ENCODE measurements around the gene SLC15A5. TPM values are rescaled to one million over a fixed set of nuclear protein-coding genes. Genes with fewer than 3 reads are reported as not detected.

The SLC15A5 gene
- total and polyA plus RNA-seq, 12 donors, result not detected

- Histone ChIP-seq H3K36me3 (no peaks in the 10 kb centered on the region), H3K4me1 (peaks cover 0 to 8% (median 0%) of the 10 kb centered on the region in 9 donors), H3K27ac (no peak overlapping the region), H3K4me3 (no peak overlapping the region), H3K27me3 (no peaks in the 10 kb centered on the region), H3K9me3 (peaks cover 0 to 10% (median 3%) of the 10 kb centered on the region in 11 donors)
- no peak for ATAC-seq
- intact Hi-C loops (cut with DNase I), result loop anchor here in 1 of 10 donors (10.0 kb wide), 1 partner anchor 129 kb away; no protein-coding TSS in a partner anchor
- WGBS, 2 donors, result 24 to 41% methylated on average over 2 of the region's 2 CpGs
- TF ChIP-seq CTCF (IDR thresholded peaks at IDR 0.05), result no peak
- no peak for DNase-seq
These were observed 26.5 kb upstream of the SLC15A5 start for GRCh38 chr12:16303939-16304338.

- DNase-seq, result peak; percentile 10 to 22
- H3K27ac ChIP-seq, result peak overlapping the region in 7 of 10 donors; percentile 8 to 77 (median 56)
- no peaks in the 10 kb centered on the region for H3K27me3 ChIP-seq
- no peaks in the 10 kb centered on the region for H3K4me1 ChIP-seq
- H3K9me3 ChIP-seq, result peaks cover 0 to under 1% (median 0%) of the 10 kb centered on the region in 11 donors
- TF ChIP-seq CTCF (IDR thresholded peaks at IDR 0.05), result no peak
- no peak overlapping the region for H3K4me3 ChIP-seq
- 75 to 81% methylated on average over 7 of the region's 7 CpGs for WGBS, 2 donors
- intact Hi-C loops (cut with DNase I), result loop anchor here in 1 of 10 donors (10.0 kb wide), 1 partner anchor 126 kb away; no protein-coding TSS in a partner anchor
- no peaks in the 10 kb centered on the region for H3K36me3 ChIP-seq
- ATAC-seq, result peak in 7 of 8 donors; percentile 74 to 90 (median 85)
These were observed 23.3 kb upstream of the SLC15A5 start for GRCh38 chr12:16300736-16301135.

GRCh38 chr12:16300122-16300521 lies 22.6 kb upstream of the SLC15A5 start:
- intact Hi-C loops (cut with DNase I), result loop anchor here in 1 of 10 donors (10.0 kb wide), 1 partner anchor 125 kb away; no protein-coding TSS in a partner anchor
- WGBS, 2 donors, result 25 to 26% methylated on average over 1 of the region's 1 CpG
- Histone ChIP-seq H3K4me1 (no peaks in the 10 kb centered on the region), H3K36me3 (no peaks in the 10 kb centered on the region), H3K9me3 (no peaks in the 10 kb centered on the region), H3K4me3 (no peak overlapping the region), H3K27ac (peak overlapping the region in 7 of 10 donors; percentile 8 to 77 (median 56)), H3K27me3 (no peaks in the 10 kb centered on the region)
- ATAC-seq, result peak in 4 of 8 donors; percentile 58 to 69 (median 61)
- DNase-seq, result no peak
- no peak for TF ChIP-seq CTCF (IDR thresholded peaks at IDR 0.05)

GRCh38 chr12:16299403-16299802 lies 21.9 kb upstream of the SLC15A5 start:
- H3K4me1 ChIP-seq, result no peaks in the 10 kb centered on the region
- H3K27me3 ChIP-seq, result no peaks in the 10 kb centered on the region
- no peak for DNase-seq
- peak in 1 of 8 donors; percentile 27 for ATAC-seq
- WGBS, 2 donors, result 46 to 65% methylated on average over 2 of the region's 2 CpGs
- peak overlapping the region in 4 of 10 donors; percentile 44 to 77 (median 62) for H3K27ac ChIP-seq
- H3K36me3 ChIP-seq, result no peaks in the 10 kb centered on the region
- intact Hi-C loops (cut with DNase I), result no loop called here
- TF ChIP-seq CTCF (IDR thresholded peaks at IDR 0.05), result no peak
- no peaks in the 10 kb centered on the region for H3K9me3 ChIP-seq
- H3K4me3 ChIP-seq, result no peak overlapping the region
